K562 (cell line): Measurements from ENCODE around the gene AJUBA. TPM values are rescaled to one million over a fixed set of nuclear protein-coding genes. Genes with fewer than 3 reads are reported as not detected.

Source experiments
- ATAC-seq: fragments of 200-7000 bp; cut with Tn5 transposase; 3 replicates; pipeline ENCODE4 v1.9.1; 2020; ENCODE audit warnings: moderate library complexity
- BruUV-seq: library from RNA; stranded (reverse); fragments of 400-500 nt; replicated peaks from 2 replicates; lab custom pipeline; 2021; lab: Mats Ljungman, UMichigan
- CTCF ChIA-PET: fragments of 300-600 bp; formaldehyde crosslinking; extraction: SDS; loops from one replicate; lab custom pipeline; 2021; ENCODE audit warnings: low intra/inter-chr PET ratio; lab: Yijun Ruan, JAX
- POLR2A ChIA-PET: fragments of 300-600, 350-650 bp; sonication (Branson Sonifier 250); formaldehyde crosslinking; extraction: SDS; loops from one replicate; lab custom pipeline; 2021; ENCODE audit warnings: antibody characterized with exemption, inconsistent platforms; lab: Yijun Ruan, JAX
- DNase-seq, 4 experiments: peaks; one replicate each; pipeline versions ENCODE4 v3.0.0 to v3.0.0-alpha.2; 2011 to 2018; ENCODE audit warnings: low spot score in 3 of 4, mixed read lengths in 3 of 4; ENCODE audit errors: extremely low read depth in 1 of 4
- FAIRE-seq: peaks from 2 replicates; lab custom pipeline; 2011; peaks lifted over from hg19 to GRCh38; lab: Jason Lieb, UNC
- H2AFZ ChIP-seq: 2 replicates; pipeline ENCODE4 v1.6.0; 2011; ENCODE audit warnings: low read depth, low read length, control low read depth, inconsistent platforms
- H3K27ac ChIP-seq: fragments of 200-600 bp; 3 replicates; pipeline ENCODE4 v1.8.0; 2011; ENCODE audit warnings: low read depth, mild to moderate bottlenecking, control low read depth, inconsistent platforms, low read length, moderate library complexity, mixed read lengths; ENCODE audit errors: extremely low read depth
- H3K27me3 ChIP-seq, 2 experiments: fragments of 300-600 bp in 1 of 2; 2 replicates in 1 of 2; 3 replicates in 1 of 2; pipeline versions ENCODE4 v1.6.0 to v1.8.0; 2011; ENCODE audit warnings: inconsistent platforms in 2 of 2, low read length in 2 of 2, mild to moderate bottlenecking in 1 of 2, mixed read lengths in 1 of 2, moderate library complexity in 1 of 2; ENCODE audit not compliant: control insufficient read depth in 2 of 2, insufficient read depth in 2 of 2
- H3K36me3 ChIP-seq: fragments of 300-600 bp; 3 replicates; pipeline ENCODE4 v1.8.0; 2011; ENCODE audit warnings: mild to moderate bottlenecking, low read length, inconsistent platforms; ENCODE audit not compliant: control insufficient read depth, insufficient read depth
- H3K4me1 ChIP-seq, 2 experiments: fragments of 200-600 bp in 1 of 2; replicated peaks in 1 of 2; 2 replicates in 1 of 2; 3 replicates in 1 of 2; pipeline versions ENCODE4 v1.5.1 to v1.8.0; 2011; ENCODE audit warnings: inconsistent platforms in 2 of 2, low read length in 2 of 2, mild to moderate bottlenecking in 1 of 2, mixed read lengths in 1 of 2, moderate library complexity in 1 of 2; ENCODE audit not compliant: control insufficient read depth in 2 of 2, insufficient read depth in 2 of 2
- H3K4me2 ChIP-seq: 2 replicates; pipeline ENCODE4 v1.6.1; 2011; ENCODE audit warnings: low read length, control low read depth, inconsistent platforms, mixed read lengths; ENCODE audit not compliant: insufficient read depth
- H3K4me3 ChIP-seq: fragments of 200-600 bp; sonication (generic), shearing (Covaris generic); 2 replicates; pipeline ENCODE4 v1.5.1; 2016; ENCODE audit warnings: control low read depth, inconsistent platforms
- H3K79me2 ChIP-seq: fragments of 200-600 bp; 3 replicates; pipeline ENCODE4 v1.8.0; 2011; ENCODE audit warnings: low read length, inconsistent platforms; ENCODE audit not compliant: control insufficient read depth, insufficient read depth
- H3K9ac ChIP-seq, 2 experiments: 2 replicates each; pipeline versions ENCODE4 v1.6.0 to v1.6.1; 2011; ENCODE audit warnings: low read depth in 2 of 2, low read length in 2 of 2, control low read depth in 1 of 2, inconsistent platforms in 1 of 2, mild to moderate bottlenecking in 1 of 2, mixed read lengths in 1 of 2; ENCODE audit not compliant: insufficient read depth in 1 of 2
- H3K9me1 ChIP-seq: one replicate; pipeline ENCODE4 v1.6.0; 2011; ENCODE audit warnings: inconsistent platforms, mild to moderate bottlenecking, low read length, moderate library complexity; ENCODE audit not compliant: control insufficient read depth, insufficient read depth
- H3K9me3 ChIP-seq: replicated peaks from 2 replicates; pipeline ENCODE4 v1.5.1; 2011; ENCODE audit warnings: low read depth, low read length, inconsistent platforms; ENCODE audit not compliant: control insufficient read depth, insufficient read depth
- H4K20me1 ChIP-seq: replicated peaks from 2 replicates; pipeline ENCODE4 v1.6.1; 2011; ENCODE audit warnings: low read length, inconsistent platforms, mixed read lengths; ENCODE audit not compliant: control insufficient read depth, insufficient read depth
- CBX3 ChIP-seq, 2 experiments: IDR thresholded peaks; 1 replicate in 1 of 2; 2 replicates in 1 of 2; pipeline ENCODE4 v1.6.1; 2012; ENCODE audit warnings: inconsistent platforms in 2 of 2, low read length in 2 of 2, borderline replicate concordance in 1 of 2, control low read depth in 1 of 2
- CLOCK ChIP-seq: fragments of 250-450 bp; sonication (Bioruptor Pico); IDR thresholded peaks from 2 replicates; pipeline ENCODE4 v1.4.0; 2020; ENCODE audit warnings: mild to moderate bottlenecking, moderate library complexity, borderline replicate concordance
- CREB3 ChIP-seq: fragments of 450-650 bp; conservative IDR thresholded peaks from 2 replicates; pipeline ENCODE4 v1.6.1; 2016; ENCODE audit warnings: missing genetic modification characterization, low read depth, mild to moderate bottlenecking, missing compliant biosample characterization, moderate library complexity
- DLX4 ChIP-seq: fragments of 250-450 bp; sonication (Bioruptor Pico); IDR thresholded peaks from 2 replicates; pipeline ENCODE4 v1.6.1; 2021; ENCODE audit warnings: mild to moderate bottlenecking
- ETV1 ChIP-seq: fragments of 450-650 bp; conservative IDR thresholded peaks from 2 replicates; pipeline ENCODE4 v1.6.1; 2016; ENCODE audit warnings: missing genetic modification characterization, control low read depth, low read depth, missing compliant biosample characterization
- GTF2A2 ChIP-seq: IDR thresholded peaks from 2 replicates; pipeline ENCODE4 v1.6.1; 2016; ENCODE audit warnings: mild to moderate bottlenecking, missing genetic modification characterization, missing compliant biosample characterization
- IRF9 ChIP-seq: fragments of 450-650 bp; IDR thresholded peaks from 2 replicates; pipeline ENCODE4 v1.6.1; 2016; ENCODE audit warnings: missing biosample characterization, missing genetic modification characterization
- MTF1 ChIP-seq: fragments of 250-450 bp; sonication (Bioruptor Pico); IDR thresholded peaks from 2 replicates; pipeline ENCODE4 v1.9.0; 2021; ENCODE audit warnings: moderate library complexity, mild to moderate bottlenecking, inconsistent platforms, borderline replicate concordance
- NR2C2 ChIP-seq, 2 experiments: fragments of 200-800 bp in 1 of 2; sonication (Bioruptor generic) in 1 of 2; sonication (generic) in 1 of 2; formaldehyde crosslinking in 1 of 2; IDR thresholded peaks; 2 replicates each; pipeline versions ENCODE4 v1.6.1 to v1.8.0; 2016 to 2022; ENCODE audit warnings: mild to moderate bottlenecking in 1 of 2, missing compliant biosample characterization in 1 of 2, missing genetic modification characterization in 1 of 2, missing genetic modification reagents in 1 of 2
- NR2F6 ChIP-seq: fragments of 450-650 bp; formaldehyde crosslinking; IDR thresholded peaks from 2 replicates; pipeline ENCODE4 v1.4.0; 2020; ENCODE audit warnings: mild to moderate bottlenecking
- RAD51 ChIP-seq: fragments of 450-650 bp; IDR thresholded peaks from 2 replicates; pipeline ENCODE4 v1.7.1; 2016; ENCODE audit warnings: low read depth, mild to moderate bottlenecking, borderline replicate concordance
- ZNF780A ChIP-seq: fragments of 250-450 bp; sonication (Bioruptor Pico); IDR thresholded peaks from 2 replicates; pipeline ENCODE4 v1.5.0; 2021; ENCODE audit warnings: mild to moderate bottlenecking
- WGBS: fragments of 100-300 bp; shearing (Covaris generic); methylation state at CpG from one replicate; pipeline ENCODE4 v1.1.6; 2016; ENCODE audit warnings: low coverage, mixed read lengths; ENCODE audit not compliant: insufficient coverage; ENCODE audit errors: missing lambda C conversion rate; 5-methylcytosine and 5-hydroxymethylcytosine counted together
- in situ Hi-C: fragments of 300-500 bp; cut with MboI; formaldehyde crosslinking; loops from 4 replicates; pipeline ENCODE4 v1.15.0; 2018; ENCODE audit warnings: inconsistent platforms, mixed read lengths
- intact Hi-C: fragments of 100-400 bp; cut with micrococcal nuclease; formaldehyde crosslinking; loops from 2 replicates; pipeline ENCODE4 v1.14.2; 2022
- polyA plus RNA-seq, 8 experiments: library from polyadenylated mRNA; depleted of rRNA in 4 of 8; stranded (reverse) in 5 of 8; unstranded in 3 of 8; fragments of >200 nt; fragmentation: Nextera tagmentation in 2 of 8; fragmentation: Illumina TruSeq in 1 of 8; extraction: Ambion mirVana in 2 of 8; extraction: Trizol in 1 of 8; gene quantifications; 2 replicates each; pipeline versions ENCODE4 v1.2.1 to v1.2.3, GENCODE V29; 2011 to 2014; ENCODE audit warnings: inconsistent platforms in 1 of 8, missing spikeins in 1 of 8
- total RNA-seq, 7 experiments: library from RNA; depleted of rRNA in 6 of 7; stranded (reverse); fragments of >200 nt in 6 of 7; fragmentation: Illumina TruSeq in 2 of 7; extraction: Trizol in 2 of 7; gene quantifications; 2 replicates each; pipeline versions ENCODE4 v1.2.1 to v1.2.3, GENCODE V29; 2011 to 2021; ENCODE audit warnings: low replicate concordance in 1 of 7
- TF ChIP-seq, protein P1 (sequence below): fragments of 450-650 bp; formaldehyde crosslinking; IDR thresholded peaks from 2 replicates; pipeline ENCODE4 v1.4.0; 2020; ENCODE audit warnings: mild to moderate bottlenecking, moderate library complexity

Gene AJUBA
- total and polyA plus RNA-seq, 9 of the 15 experiments (the other 6 are each of a cell fraction or from before 2014, with no cell fraction given), result 0.73 to 4.7 (median 2.8) TPM

DNA sequence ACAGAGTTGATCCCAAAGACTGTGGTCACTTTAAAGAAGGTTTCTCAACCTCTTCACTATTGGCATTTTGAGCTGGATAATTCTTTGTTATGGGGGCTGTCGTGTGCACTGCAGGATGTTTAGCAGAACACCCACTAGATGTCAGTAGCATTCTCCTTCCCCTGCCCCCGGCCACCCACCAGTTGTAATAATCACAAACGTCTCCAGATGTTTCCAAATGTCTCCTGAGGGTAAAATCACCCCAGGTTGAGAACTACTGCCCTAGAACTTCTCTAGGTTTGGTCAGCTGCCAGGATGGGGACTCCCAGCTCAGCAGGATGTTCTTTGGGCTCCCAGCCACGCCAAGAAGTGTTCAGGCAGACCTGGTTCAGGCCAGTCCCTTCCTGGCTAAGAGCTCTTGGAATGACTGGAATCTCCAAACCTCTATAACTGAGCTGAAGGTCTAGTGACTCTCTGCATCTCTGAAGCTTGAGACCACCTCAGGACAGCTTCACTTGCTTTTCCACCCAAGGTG lies 12.5 kb upstream of the AJUBA start:
- ChIA-PET POLR2A (interaction anchor here (0.6 to 7.7 kb wide), 14 partner anchors 8 to 211 kb away, joined by 3 to 81 read pairs (median 6); partner anchors contain the start of genes ACIN1, AJUBA, C14orf119 and HAUS4), CTCF (interaction anchor here (0.6 to 4.1 kb wide), 6 partner anchors 22 to 180 kb away, joined by 4 to 45 read pairs (median 6); partner anchors contain the start of gene CDH24)
- in situ Hi-C loops, result no loop called here
- Histone ChIP-seq H3K27me3 (no peaks in the 10 kb centered on the region), H4K20me1 (no peaks in the 10 kb centered on the region), H3K27ac (no peak overlapping the region), H3K9me1 (no peaks in the 10 kb centered on the region), H3K9me3 (no peaks in the 10 kb centered on the region), H3K79me2 (no peaks in the 10 kb centered on the region), H3K4me3 (no peak overlapping the region), H2AFZ (peak overlapping the region; percentile 66), H3K36me3 (peaks cover 4% of the 10 kb centered on the region; the same call in 2 of the 3 replicates), H3K4me2 (no peak overlapping the region), H3K9ac (peak overlapping the region in 1 of 2 experiments; percentile 82; a peak in 1 of 4 replicates), H3K4me1 (peaks cover 7 to 15% of the 10 kb centered on the region in 2 experiments; a peak in 4 of 5 replicates)
- WGBS, result 22% methylated on average over 3 of the region's 4 CpGs
- intact Hi-C loops, result loop anchor here (1.0 kb wide), 2 partner anchors 57 to 61 kb away; no protein-coding TSS in a partner anchor
- BruUV-seq, result no TSS peak
- FAIRE-seq, result peak; percentile 80
- DNase-seq, result peak; percentile 32 to 74 (median 54)
- peak; percentile 94 for ATAC-seq
- TF ChIP-seq CBX3 (IDR thresholded peaks at IDR 0.05; ENCODE audit: borderline replicate concordance in 1 of 2, low read length in 2 of 2) (no peak), CLOCK (CRISPR knock-in tag) (no peak), GTF2A2 (tag) (no peak), MTF1 (CRISPR knock-in tag) (no peak), CREB3 (tag) (no peak), IRF9 (tag) (no peak), NR2F6 (CRISPR knock-in tag) (no peak), RAD51 (no peak), DLX4 (CRISPR knock-in tag) (no peak), ETV1 (tag) (no peak), NR2C2 (CRISPR knock-in tag; IDR thresholded peaks at IDR 0.05) (no peak), NR2C2 (tag; IDR thresholded peaks at IDR 0.05) (no peak), ZNF780A (CRISPR knock-in tag) (no peak)
- TF ChIP-seq, protein P1, sequence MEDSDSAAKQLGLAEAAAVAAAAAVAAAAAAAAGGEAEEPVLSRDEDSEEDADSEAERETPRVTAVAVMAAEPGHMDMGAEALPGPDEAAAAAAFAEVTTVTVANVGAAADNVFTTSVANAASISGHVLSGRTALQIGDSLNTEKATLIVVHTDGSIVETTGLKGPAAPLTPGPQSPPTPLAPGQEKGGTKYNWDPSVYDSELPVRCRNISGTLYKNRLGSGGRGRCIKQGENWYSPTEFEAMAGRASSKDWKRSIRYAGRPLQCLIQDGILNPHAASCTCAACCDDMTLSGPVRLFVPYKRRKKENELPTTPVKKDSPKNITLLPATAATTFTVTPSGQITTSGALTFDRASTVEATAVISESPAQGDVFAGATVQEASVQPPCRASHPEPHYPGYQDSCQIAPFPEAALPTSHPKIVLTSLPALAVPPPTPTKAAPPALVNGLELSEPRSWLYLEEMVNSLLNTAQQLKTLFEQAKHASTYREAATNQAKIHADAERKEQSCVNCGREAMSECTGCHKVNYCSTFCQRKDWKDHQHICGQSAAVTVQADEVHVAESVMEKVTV (CRISPR knock-in tag), result peak; percentile 49; the same call in 1 of the 2 replicates
